Fibroblast of gingiva (primary cell): ENCODE measurements around the gene ADAMTSL3.

Source experiments
- DNase-seq: peaks from one replicate; pipeline ENCODE4 v3.0.0-alpha.2; 2011; ENCODE audit warnings: low read depth

Gene ADAMTSL3

GRCh38 chr15:83977992-83978391 lies 324.1 kb downstream of the ADAMTSL3 start:
- DNase-seq, result no peak

- DNase-seq, result no peak
Observed at GRCh38 chr15:83978588-83978987, 324.7 kb downstream of the ADAMTSL3 start.

DNA sequence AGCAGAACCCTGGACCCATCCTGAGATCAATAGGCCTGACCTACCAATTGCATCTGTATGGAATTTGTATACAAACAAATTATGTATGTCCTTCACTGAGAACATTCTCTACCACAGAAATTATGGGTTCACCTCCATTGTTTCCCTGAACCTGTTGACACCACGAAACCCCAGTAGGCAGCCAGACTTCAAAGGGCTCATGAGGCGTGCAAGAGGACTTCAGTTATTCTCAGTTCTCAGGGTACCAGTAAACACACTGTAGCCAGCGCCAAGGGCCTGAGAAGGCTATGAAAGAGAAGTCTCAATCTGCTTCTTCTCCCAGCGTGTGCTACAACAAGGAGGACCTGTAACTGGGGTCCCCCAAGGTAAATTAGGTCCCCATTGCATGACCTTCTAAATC lies 326.7 kb downstream of the ADAMTSL3 start:
- no peak for DNase-seq

DNA sequence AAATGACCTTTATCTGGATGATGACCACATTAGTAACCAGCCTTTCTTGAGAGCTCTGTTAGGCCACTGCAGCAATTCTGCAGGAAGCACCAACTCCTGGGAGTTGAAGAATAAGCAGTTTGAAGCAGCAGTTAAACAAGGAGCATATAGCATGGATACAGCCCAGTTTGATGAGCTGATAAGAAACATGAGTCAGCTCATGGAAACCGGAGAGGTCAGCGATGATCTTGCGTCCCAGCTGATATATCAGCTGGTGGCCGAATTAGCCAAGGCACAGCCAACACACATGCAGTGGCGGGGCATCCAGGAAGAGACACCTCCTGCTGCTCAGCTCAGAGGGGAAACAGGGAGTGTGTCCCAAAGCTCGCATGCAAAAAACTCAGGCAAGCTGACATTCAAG lies 328.8 kb downstream of the ADAMTSL3 start:
- DNase-seq, result no peak

DNA sequence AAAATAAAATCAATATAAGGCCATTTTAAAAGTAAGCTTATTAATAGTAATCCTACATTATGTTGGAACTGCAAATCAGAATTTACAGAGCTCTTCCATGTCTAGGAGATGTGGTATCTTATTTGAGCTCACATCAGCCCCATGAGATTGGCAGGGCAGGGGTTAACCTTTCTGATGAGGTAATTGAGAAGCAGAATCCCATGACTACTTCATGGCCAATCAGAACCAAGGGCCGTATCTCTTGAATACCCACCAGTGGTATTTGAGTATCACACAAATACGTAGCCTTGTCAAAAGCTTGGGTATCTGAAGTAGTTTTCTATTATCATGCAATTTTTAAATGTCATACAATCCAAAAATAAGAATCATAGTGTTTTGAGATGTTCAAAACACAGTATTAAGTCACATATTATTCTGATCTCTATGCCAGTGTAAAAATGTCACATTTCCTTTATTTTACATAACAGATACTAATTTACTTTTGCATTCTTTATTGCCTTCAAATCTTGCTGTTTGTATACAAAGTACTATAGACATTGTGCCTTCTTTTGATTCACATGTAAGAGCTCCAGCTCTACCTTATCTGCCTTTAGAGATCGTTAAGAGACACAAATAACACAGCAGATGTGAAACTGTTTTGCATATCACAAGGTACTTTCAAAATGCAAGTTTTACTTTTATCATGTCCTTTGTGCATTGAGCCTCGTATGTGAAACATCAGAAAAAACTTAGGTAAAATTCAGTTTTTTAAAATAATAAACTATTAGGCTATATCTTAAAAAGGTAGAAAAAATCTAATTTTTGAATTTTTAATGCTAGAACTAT lies 329.9 kb downstream of the ADAMTSL3 start:
- no peak for DNase-seq

DNA sequence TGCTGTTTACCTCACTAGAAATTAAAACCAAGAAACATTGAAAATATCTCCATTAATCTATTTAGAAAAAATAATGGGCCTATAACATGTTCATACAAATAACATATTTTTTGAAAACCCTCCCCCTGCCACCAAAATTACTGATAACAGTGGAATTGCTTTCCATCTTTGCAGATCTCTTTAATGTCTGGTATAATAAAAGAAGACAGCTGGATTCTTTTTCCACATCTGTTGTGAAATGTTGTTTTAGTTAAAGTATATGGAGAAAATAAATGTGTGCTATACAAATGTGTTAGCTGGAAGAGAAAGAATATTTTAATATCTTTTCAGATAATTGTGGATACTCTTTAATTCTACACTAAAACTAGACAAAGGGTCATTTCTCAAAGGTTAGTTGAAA lies 330.7 kb downstream of the ADAMTSL3 start:
- DNase-seq, result no peak

GRCh38 chr15:83991163-83991562 lies 337.2 kb downstream of the ADAMTSL3 start:
- no peak for DNase-seq

DNA sequence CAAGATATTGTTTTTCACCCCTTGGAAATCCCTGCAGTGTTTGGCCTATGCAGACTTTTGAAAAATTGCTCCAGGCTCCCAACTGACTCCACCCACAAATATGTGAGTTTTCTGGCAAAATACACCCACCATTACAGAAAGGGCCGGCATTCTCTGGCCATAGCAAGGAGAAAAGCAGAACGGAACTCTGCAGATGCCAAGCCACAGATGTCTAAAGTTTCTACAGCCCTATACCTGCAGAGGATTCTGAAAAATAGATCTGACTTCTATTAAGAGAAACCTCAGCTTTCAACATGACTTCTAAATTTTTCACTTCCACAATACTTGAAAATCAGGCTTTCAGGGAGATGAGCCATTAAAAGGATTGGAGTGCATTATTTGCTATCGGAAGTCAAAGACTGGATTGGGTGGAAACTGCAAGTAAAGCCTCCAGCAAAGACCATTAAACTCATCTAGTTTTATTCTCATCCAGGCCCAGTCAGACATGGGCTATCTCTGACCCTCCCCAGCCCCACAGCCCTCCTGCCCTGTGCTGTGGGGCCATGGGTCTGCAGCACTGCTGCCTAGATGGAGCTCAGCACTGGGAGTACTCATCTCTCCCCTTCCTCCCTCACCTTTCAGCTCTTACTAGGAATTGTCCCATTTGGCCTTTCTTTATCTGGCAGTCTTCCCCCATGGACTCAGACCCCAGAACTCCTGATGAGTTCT lies 338.6 kb downstream of the ADAMTSL3 start:
- no peak for DNase-seq

GRCh38 chr15:83993591-83993990 lies 339.7 kb downstream of the ADAMTSL3 start:
- DNase-seq, result no peak

- no peak for DNase-seq
Observed at GRCh38 chr15:83998486-83998885, 344.6 kb downstream of the ADAMTSL3 start.

GRCh38 chr15:83999396-84000135 lies 345.6 kb downstream of the ADAMTSL3 start:
- no peak for DNase-seq

GRCh38 chr15:84001037-84001436 lies 347.1 kb downstream of the ADAMTSL3 start:
- no peak for DNase-seq

DNA sequence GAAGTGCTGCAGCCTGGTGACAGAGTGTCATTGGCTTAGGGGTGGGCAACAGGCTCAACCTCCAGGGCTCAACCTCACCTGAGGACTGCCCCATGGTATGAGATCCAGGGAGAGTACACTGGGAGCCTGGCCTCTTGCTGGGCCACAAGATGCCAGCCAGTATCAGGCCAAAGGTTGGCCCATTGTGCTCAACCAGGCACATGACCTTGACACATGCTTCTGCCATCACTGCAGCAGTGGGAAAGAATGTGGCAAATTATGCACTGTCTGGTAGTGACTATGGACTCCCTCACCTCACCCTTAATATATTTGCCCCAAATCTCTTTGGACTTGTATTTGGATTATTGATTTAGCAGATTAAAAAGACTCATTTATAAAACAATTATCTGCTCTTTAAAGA lies 347.7 kb downstream of the ADAMTSL3 start:
- no peak for DNase-seq

GRCh38 chr15:84003791-84004503 lies 350.0 kb downstream of the ADAMTSL3 start:
- no peak for DNase-seq

GRCh38 chr15:84006421-84006820 lies 352.5 kb downstream of the ADAMTSL3 start:
- no peak for DNase-seq

- DNase-seq, result no peak
Observed at GRCh38 chr15:84009616-84010015, 355.7 kb downstream of the ADAMTSL3 start.

DNA sequence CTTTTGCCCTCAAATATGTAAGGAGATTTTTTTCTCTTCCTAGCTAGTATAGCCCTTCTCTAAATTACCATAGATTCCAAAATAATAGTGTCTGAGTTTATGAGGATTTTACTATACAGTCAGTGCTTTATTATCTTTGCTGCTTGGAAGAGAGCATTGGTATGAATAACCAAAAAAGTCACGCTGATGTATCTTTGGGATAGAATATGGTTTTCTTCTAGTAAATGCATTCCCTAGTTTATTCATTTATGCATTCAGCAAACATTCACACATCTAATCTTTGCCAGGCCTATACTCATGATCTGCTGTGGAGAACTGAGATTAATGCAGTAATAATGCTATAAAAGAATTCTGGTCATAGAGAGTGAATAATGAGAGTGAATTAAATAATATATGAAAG lies 356.3 kb downstream of the ADAMTSL3 start:
- DNase-seq, result no peak

DNA sequence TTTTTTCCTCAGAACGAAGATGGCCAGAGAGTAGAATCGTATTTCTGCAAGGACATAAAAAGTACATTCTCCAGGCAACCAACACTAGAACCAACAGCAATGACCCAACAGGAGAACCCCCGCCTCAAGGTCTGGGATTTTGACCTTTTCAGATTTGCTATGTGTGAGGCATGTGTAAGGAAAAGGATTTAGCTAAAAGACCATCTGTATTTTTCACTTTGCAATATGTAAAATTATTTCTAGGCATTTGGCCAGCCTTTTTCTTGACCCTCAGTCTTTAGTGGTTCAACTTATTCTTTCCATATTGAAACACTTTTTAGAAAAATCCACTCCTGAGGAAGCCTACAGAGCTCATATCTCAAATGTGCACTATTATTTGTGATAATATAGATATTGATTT lies 362.4 kb downstream of the ADAMTSL3 start:
- no peak for DNase-seq

DNA sequence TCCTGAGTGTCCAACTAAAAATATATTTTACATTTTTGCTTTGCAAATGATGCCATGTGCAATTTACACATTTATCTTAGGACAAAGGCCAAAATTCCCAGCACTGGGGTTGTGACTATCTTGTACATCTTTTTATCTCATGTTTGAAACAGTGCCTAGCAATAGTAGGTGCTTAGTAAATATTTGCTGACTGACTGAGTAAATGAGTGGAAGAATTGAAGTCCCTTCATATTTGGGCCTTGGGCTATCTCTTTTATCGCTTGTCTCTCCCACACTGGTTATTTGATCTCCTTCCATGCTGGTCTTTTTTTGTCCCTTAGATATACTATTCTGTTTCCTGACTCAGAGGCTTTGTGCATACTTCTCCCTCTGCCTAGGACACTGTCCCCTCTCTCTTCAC lies 368.6 kb downstream of the ADAMTSL3 start:
- no peak for DNase-seq

- no peak for DNase-seq
Observed at GRCh38 chr15:84023636-84024035, 369.7 kb downstream of the ADAMTSL3 start.

GRCh38 chr15:84033793-84034553 lies 380.1 kb downstream of the ADAMTSL3 start:
- DNase-seq, result no peak
